ENCODE measurements around the gene RXFP1.

RXFP1 gene

GRCh38 chr4:158667651-158668198 is 146.0 kb downstream of the RXFP1 start:
- no peak overlapping the region for H3K27ac ChIP-seq
- no peak overlapping the region for H3K4me3 ChIP-seq
- no peak for TF ChIP-seq CTCF (IDR thresholded peaks at IDR 0.05)
- DNase-seq (ENCODE audit: low spot score), result no peak

GRCh38 chr4:158669310-158669709 is 147.6 kb downstream of the RXFP1 start:
- TF ChIP-seq CTCF (IDR thresholded peaks at IDR 0.05), result no peak
- Histone ChIP-seq H3K27ac (no peak overlapping the region), H3K4me3 (no peak overlapping the region)
- DNase-seq (ENCODE audit: low spot score), result no peak

DNA sequence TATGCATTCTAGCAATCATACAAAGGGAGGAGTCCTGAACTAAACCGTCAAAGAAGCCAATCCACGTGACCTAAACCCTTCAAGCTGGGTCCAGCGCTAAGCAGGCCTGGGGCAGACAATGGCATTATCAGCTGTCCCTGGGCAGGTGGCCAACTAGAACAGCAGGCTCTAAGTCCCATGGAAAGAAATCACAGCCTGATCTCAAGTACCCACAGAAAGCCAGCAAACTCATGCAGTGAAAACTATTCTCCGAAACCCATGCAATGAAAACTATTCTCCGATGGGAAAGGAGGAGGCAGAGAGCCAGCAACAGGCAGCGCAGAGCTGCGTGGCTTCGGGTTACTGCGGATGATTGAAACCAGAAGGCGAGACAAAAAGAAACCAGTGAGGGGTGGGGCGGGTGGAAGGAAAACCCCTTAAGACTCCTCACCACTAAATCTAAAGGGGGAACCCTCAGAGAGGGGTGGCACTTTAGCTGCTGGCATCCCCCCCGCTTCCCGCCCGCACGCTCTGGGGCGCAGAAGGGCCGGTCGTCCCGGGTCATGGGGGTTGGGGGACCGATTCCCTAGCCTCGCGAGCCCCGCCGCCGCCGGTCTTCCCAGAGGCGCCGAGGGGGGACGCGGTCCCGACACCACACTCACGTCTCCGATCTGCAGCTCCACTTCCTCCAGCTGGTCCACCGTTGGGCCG is 149.4 kb downstream of the RXFP1 start:
- Histone ChIP-seq H3K27ac (peak overlapping the region; percentile 90 to 96), H3K4me3 (peak overlapping the region; percentile 78)
- TF ChIP-seq CTCF (IDR thresholded peaks at IDR 0.05), result no peak
- DNase-seq (ENCODE audit: low spot score), result no peak

GRCh38 chr4:158671665-158671914 is 149.9 kb downstream of the RXFP1 start, which contains the start of gene C4orf46:
TSS of gene C4orf46 (minus strand) at chr4:158671887. CDS start at chr4:158671801, 86 bp downstream.
- H3K27ac ChIP-seq, result peak within 1 kb of the TSS; percentile 90 to 96
- peak within 1 kb of the TSS; percentile 78 for H3K4me3 ChIP-seq
- TF ChIP-seq CTCF (IDR thresholded peaks at IDR 0.05), result no peak
- DNase-seq (ENCODE audit: low spot score), result no peak

DNA sequence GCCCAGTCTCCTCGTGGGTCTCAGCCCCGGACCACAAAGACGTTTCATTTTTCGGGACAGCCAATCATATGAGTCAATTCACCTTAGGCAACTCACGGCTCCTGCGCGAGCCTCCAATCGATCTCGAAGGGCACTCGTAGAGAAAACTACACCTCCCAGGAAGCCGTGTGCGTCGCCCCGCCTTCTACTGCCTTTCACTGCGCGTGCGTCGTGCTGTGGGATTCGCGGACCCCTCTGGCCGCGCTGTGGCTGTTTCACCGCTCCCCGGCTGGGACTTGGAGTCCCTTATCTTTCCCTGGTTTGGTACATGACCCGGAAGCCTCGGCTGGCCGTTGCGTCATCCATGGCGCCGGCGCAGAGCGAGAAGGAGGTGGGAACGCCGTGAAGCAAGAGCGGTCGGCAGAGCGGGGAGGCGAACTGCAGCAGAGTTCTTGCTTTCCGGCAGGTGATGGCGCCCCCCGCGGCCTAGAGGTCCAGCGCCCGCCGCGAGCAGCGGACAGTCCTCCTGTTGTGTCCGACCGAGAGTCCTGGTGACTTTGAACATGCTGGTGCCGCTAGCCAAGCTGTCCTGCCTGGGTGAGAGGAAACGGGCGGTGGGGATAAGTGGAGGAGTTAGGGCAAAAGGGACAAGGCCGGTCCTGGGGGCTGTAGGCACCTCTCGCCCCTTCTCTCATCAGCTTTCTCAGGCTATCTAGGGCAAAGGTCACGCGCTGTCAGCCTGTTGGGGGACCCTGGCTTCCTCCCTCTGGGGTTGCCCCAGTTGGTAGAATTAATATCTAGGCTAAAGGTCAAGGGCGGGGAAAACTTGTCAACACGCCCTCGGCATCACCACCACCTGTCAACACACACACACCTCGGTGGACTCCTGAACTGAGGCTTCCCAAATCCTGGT is 150.5 kb downstream of the RXFP1 start, which contains the start of gene ETFDH:
Gene ETFDH (plus strand): TSS at position 382 of the 892 bp plus-strand sequence. CDS start 161 bp downstream, at position 543.
- Histone ChIP-seq H3K27ac (peak within 1 kb of the TSS; percentile 90 to 96), H3K4me3 (peak within 1 kb of the TSS; percentile 78)
- TF ChIP-seq CTCF (IDR thresholded peaks at IDR 0.05), result peak; percentile 30
- DNase-seq (ENCODE audit: low spot score), result peak; percentile 100

DNA sequence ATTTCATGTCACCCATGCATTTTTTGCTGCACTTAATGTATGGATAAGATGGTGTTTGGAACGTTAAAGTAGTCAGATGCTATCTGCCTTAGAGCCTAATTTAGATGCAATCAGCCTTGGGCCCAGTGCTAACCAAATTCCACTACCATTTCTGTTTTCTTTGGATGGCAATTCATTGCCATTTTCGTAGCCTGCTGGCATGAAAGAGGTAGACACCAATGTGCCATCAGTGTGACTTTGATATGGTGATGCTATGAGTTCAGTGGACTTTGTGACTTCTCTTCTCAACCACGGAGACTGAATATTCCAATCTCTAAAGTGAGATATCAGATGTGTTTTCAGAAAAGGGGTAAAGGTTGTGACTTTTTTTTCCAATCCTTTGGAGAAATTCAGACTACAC is 152.0 kb downstream of the RXFP1 start:
- DNase-seq (ENCODE audit: low spot score), result no peak
- H3K4me3 ChIP-seq, result no peak overlapping the region
- no peak overlapping the region for H3K27ac ChIP-seq
- no peak for TF ChIP-seq CTCF (IDR thresholded peaks at IDR 0.05)
